ENCODE results near the gene C1orf174.

Gene C1orf174

GRCh38 chr1:3864884-3865283 lies 35.2 kb downstream of the C1orf174 start:
- no peak overlapping the region for H3K4me3 ChIP-seq (ENCODE audit: low read length)
- no peak overlapping the region for H3K4me2 ChIP-seq (ENCODE audit: low read depth, low read length)
- no peak overlapping the region for H3K9ac ChIP-seq (ENCODE audit: low read length)
- no peak overlapping the region for H3K27ac ChIP-seq (ENCODE audit: low read length)
- no peaks in the 10 kb centered on the region for H3F3A ChIP-seq (ENCODE audit: insufficient read depth, low read length)
- H2AFZ ChIP-seq (ENCODE audit: low read length), result no peak overlapping the region
- H3K27me3 ChIP-seq (replicated peaks; ENCODE audit: insufficient read depth, low read length), result no peaks in the 10 kb centered on the region
- H3K9me3 ChIP-seq (replicated peaks; ENCODE audit: insufficient read depth, low read length), result no peaks in the 10 kb centered on the region
- DNase-seq, result no peak
- H4K20me1 ChIP-seq (ENCODE audit: insufficient read depth, low read length), result no peaks in the 10 kb centered on the region
- H3K36me3 ChIP-seq (replicated peaks; ENCODE audit: insufficient read depth, low read length), result no peaks in the 10 kb centered on the region
- no peaks in the 10 kb centered on the region for H3K4me1 ChIP-seq (ENCODE audit: low read length)
- TF ChIP-seq CTCF (IDR thresholded peaks at IDR 0.05; ENCODE audit: low read length) (no peak), EZH2phosphoT487 (IDR thresholded peaks at IDR 0.05; ENCODE audit: low read length) (no peak), EZH2 (optimal IDR thresholded peaks at IDR 0.05; ENCODE audit: low read depth, low read length) (no peak)
- H3K9me2 ChIP-seq (replicated peaks; ENCODE audit: insufficient read depth, low read length), result no peaks in the 10 kb centered on the region
- no peaks in the 10 kb centered on the region for H3K79me2 ChIP-seq (ENCODE audit: low read length)

DNA sequence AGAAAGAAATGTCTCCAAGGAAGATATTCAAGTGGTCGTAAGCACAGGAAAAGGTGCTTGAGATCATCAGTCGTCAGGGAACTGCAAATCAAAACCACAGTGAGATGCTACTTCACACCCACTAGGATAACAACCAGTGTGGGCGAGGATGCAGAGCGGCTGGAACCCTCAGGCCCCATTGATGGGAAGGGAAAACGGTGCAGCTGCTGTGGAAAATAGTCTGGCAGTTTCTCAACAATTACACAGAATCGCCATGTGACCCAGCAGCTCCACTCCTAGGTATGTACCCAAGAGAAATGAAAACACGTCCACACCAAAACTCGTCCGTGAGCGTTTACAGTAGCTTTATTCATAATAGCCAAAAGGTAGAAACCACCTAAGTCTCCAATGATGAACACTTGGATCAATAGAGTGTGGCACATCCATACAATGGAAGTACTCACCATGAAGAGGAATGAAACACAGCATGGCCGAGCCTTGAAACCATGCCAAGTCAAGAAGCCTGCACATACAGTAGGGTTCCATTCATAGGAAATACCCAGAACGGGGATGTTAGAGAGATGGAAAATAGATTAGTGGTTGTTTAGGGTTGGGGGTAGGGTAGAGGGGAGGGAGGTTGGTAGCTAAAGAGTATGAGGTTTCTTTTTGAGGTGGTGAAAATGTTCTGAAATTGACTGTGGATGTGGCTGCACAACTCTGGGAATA lies 36.7 kb downstream of the C1orf174 start:
- Histone ChIP-seq H3K27me3 (replicated peaks; ENCODE audit: insufficient read depth, low read length) (no peaks in the 10 kb centered on the region), H2AFZ (ENCODE audit: low read length) (no peak overlapping the region), H4K20me1 (ENCODE audit: insufficient read depth, low read length) (no peaks in the 10 kb centered on the region), H3F3A (ENCODE audit: insufficient read depth, low read length) (no peaks in the 10 kb centered on the region), H3K79me2 (ENCODE audit: low read length) (peaks cover 10% of the 10 kb centered on the region), H3K9me3 (replicated peaks; ENCODE audit: insufficient read depth, low read length) (no peaks in the 10 kb centered on the region), H3K4me3 (ENCODE audit: low read length) (no peak overlapping the region), H3K36me3 (replicated peaks; ENCODE audit: insufficient read depth, low read length) (no peaks in the 10 kb centered on the region), H3K9me2 (replicated peaks; ENCODE audit: insufficient read depth, low read length) (no peaks in the 10 kb centered on the region), H3K4me1 (ENCODE audit: low read length) (peaks cover 4% of the 10 kb centered on the region; the same call in 1 of the 2 replicates), H3K9ac (ENCODE audit: low read length) (no peak overlapping the region), H3K4me2 (ENCODE audit: low read depth, low read length) (no peak overlapping the region), H3K27ac (ENCODE audit: low read length) (no peak overlapping the region)
- DNase-seq, result no peak
- TF ChIP-seq EZH2phosphoT487 (IDR thresholded peaks at IDR 0.05; ENCODE audit: low read length) (no peak), EZH2 (optimal IDR thresholded peaks at IDR 0.05; ENCODE audit: low read depth, low read length) (no peak), CTCF (IDR thresholded peaks at IDR 0.05; ENCODE audit: low read length) (no peak)

DNA sequence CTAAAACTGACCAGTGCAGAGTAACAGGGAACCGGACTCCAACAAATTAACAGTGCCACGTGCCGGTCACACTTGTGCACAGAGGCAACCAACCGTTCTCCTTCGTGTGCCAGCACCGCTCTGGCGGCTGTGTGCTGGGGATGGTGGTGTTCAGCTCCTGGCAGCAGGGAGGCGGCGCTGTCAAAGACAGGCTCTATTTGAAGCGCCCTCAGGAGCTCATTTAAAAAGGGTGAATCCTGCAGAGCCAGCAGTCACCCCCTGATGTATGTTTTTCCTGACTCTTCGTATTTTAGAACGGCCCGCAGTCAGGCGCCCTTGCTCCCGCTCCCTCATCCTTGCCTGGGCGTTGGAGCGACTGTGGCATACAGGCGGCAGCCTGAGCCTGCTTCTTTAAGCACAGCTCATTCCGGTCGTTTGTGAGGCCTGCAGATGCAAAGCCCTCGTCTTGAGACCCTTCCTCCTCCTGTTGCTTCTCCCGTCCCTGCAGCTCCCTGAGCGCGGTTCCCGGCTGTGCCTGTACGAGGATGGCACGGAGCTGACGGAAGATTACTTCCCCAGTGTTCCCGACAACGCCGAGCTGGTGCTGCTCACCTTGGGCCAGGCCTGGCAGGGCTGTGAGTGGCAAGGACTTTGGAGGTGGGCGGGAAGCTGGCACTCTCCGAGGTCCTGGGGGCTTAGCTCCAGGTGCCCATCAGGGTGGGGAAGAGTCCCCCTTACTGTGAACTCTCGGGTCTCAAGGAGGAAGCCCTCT lies 41.7 kb downstream of the C1orf174 start:
- no peaks in the 10 kb centered on the region for H3K9me2 ChIP-seq (replicated peaks; ENCODE audit: insufficient read depth, low read length)
- peak overlapping the region; percentile 61; the same call in 1 of the 2 replicates for H3K9ac ChIP-seq (ENCODE audit: low read length)
- peak overlapping the region; percentile 96 for H3K4me2 ChIP-seq (ENCODE audit: low read depth, low read length)
- H4K20me1 ChIP-seq (ENCODE audit: insufficient read depth, low read length), result no peaks in the 10 kb centered on the region
- H3K9me3 ChIP-seq (replicated peaks; ENCODE audit: insufficient read depth, low read length), result no peaks in the 10 kb centered on the region
- peak overlapping the region; percentile 50; the same call in 1 of the 2 replicates for H3K27ac ChIP-seq (ENCODE audit: low read length)
- peak overlapping the region; percentile 80 for H2AFZ ChIP-seq (ENCODE audit: low read length)
- no peak for DNase-seq
- H3K4me3 ChIP-seq (ENCODE audit: low read length), result peak overlapping the region; percentile 80
- TF ChIP-seq EZH2phosphoT487 (IDR thresholded peaks at IDR 0.05; ENCODE audit: low read length) (no peak), CTCF (IDR thresholded peaks at IDR 0.05; ENCODE audit: low read length) (no peak), EZH2 (optimal IDR thresholded peaks at IDR 0.05; ENCODE audit: low read depth, low read length) (no peak)
- H3K4me1 ChIP-seq (ENCODE audit: low read length), result peaks cover 7% of the 10 kb centered on the region; the same call in 1 of the 2 replicates
- H3K79me2 ChIP-seq (ENCODE audit: low read length), result peaks cover 45% of the 10 kb centered on the region
- peaks cover 5% of the 10 kb centered on the region; the same call in 1 of the 2 replicates for H3F3A ChIP-seq (ENCODE audit: insufficient read depth, low read length)
- H3K27me3 ChIP-seq (replicated peaks; ENCODE audit: insufficient read depth, low read length), result no peaks in the 10 kb centered on the region
- H3K36me3 ChIP-seq (replicated peaks; ENCODE audit: insufficient read depth, low read length), result no peaks in the 10 kb centered on the region

Data from MM.1S (cell line).